Activated CD4-positive, alpha-beta T cell treated with anti-CD3 and anti-CD28 coated beads for 4 hours (primary cell): ENCODE results near the gene LTBP4.
"Not testable (repeated sequence)": the region's sequence is repeated elsewhere in the genome, so short reads cannot be mapped to it uniquely, and the experiment has no call there.

ENCODE experiments used
- DNase-seq, 2 donors: peaks; one replicate each; pipeline ENCODE4 v3.0.0-alpha.2; 2020

LTBP4 gene

DNA sequence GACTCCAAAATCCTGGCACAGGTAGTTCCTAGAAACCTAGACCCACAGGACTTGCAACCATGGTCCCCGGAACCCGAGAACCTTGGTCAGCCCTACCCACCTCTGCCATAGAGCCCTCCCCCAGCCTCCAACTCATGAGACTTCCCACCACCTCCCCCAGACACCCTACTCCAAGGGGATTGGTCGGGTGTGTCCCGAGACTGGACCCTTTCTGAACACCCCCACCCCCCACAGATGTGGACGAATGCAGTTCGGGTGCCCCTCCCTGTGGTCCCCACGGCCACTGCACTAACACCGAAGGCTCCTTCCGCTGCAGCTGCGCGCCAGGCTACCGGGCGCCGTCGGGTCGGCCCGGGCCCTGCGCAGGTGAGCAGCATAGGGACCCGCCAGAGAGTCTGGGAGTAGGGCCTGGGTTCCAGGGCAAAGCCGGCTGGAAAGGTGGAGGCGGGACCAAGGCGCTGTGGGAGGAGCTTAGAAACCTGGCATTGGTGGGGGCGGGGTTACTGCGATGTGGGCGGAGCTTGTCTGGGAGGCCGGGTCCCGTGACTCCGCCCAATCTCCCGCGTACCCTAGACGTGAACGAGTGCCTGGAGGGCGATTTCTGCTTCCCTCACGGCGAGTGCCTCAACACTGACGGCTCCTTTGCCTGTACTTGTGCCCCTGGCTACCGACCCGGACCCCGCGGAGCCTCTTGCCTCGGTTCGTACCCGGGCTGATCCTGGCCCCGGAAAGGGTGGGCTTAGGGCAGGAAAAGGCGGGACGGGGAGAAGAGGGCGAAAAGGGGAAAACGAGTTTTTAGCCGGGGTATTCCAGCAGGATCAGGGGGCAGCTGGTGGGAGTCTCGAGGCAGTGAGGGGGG lies 11.9 kb downstream of the LTBP4 start:
- peak; percentile 86 to 87 for DNase-seq

DNA sequence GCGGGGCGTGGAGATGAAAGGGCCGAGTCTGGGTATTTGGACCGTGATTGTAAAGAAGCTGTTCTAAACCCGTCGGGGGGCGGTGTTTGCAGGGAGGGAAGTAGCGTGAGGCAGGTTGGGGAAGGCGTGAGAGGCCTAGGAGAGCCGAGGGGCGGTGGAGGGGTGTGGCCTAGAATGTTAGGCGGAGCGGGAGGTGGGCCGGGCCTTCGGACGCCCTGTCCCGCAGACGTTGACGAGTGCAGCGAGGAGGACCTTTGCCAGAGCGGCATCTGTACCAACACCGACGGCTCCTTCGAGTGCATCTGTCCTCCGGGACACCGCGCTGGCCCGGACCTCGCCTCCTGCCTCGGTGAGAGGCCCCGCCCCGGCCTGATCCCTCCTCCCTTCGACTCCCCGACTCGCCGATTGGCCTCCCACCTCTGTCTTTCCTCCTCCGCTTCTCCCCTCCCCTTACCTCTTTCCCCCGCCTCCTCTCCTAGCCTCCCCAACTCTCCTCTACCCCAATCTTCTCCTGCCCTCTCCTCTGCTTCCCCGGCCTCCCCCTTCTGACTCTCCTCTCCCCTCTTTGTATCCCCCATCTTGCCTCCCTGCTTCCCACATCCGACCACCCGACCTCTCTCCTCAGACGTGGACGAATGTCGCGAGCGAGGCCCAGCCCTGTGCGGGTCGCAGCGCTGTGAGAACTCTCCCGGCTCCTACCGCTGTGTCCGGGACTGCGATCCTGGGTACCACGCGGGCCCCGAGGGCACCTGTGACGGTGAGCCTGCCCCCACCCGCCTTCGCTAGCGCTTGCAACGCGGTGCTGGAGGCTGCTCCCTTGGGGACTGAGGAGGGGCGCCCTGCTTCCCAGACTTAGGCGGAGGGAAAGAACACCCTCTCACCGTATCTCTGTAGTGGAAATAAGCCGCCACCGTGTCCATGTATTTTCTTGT lies 12.8 kb downstream of the LTBP4 start:
- peak; percentile 88 to 92 for DNase-seq

DNA sequence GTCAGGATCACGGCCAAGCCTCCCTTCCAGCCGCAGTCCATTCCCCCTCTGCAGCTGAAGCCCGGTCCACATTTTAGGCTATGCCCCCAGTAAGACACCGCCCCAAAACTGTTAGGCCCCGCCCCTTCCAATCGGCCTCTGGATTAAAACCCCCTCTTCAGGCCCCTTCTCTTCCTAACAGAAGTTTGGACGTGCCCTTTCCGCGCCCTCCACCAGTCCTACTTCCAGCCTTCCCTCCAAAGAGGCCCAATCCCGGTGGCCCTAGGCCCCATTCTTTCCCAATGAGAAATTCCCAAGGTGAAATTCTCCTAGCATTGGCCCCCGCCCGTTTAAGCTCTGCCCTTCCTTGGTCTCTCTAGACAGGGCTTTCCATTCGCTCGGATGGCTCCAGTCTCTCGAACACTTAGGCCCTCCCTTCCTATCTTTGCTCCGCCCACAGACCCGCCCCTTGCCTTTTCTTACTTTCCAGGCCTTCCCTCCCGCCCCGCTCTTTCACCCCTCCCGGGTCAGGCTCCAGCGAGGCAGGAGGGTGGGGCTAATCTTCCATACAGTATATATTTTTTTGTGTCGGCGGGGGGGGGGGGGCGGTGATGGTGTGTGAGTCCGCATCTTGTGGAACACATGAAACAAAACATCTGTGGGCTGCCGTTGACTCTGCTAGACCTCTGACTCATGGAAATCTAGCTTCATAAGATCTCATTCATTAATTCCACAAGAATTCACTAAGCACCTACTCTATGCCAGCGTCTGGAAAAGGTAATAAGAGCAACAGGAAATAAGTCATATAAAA lies 13.6 kb downstream of the LTBP4 start:
- peak; percentile 98 to 99 for DNase-seq

DNA sequence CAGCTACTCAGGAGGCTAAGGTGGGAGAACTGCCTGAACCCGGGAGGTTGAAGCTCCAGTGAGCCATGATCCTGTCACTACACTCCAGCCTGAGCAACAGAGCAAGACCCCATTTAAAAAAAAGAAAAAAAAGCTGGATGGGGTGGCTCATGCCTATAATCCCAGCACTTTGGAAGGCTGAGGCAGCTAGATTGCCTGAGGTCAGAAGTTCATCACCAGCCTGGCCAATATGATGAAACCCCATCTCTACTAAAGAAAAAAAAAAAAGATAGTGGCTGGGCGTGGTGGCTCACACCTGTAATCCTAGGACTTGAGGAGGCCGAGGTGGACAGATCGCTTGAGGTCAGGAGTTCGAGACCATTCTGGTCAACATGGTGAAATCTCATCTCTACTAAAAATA lies 15.0 kb downstream of the LTBP4 start:
- DNase-seq, result no peak

- DNase-seq, result no peak
These were observed 15.8 kb downstream of the LTBP4 start for GRCh38 chr19:40616941-40617340.

DNA sequence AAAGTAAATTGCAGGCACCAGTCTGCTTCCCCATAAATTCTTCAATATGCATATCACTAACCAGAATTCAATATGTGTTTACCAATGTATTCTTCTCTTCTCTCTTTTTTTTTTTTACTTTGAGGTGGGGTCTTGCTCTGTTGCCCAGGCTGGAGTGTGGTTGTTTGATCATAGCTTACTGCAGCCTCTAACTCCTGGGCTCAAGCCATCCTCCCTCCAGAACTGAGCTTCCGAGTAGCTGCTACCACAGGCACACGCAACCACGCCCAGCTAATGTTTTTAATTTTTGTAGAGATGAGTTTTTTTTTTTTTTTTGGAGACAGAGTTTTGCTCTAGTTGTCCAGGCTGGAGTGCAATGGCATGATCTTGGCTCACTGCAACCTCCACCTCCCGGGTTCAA lies 16.8 kb downstream of the LTBP4 start:
- no peak for DNase-seq

DNA sequence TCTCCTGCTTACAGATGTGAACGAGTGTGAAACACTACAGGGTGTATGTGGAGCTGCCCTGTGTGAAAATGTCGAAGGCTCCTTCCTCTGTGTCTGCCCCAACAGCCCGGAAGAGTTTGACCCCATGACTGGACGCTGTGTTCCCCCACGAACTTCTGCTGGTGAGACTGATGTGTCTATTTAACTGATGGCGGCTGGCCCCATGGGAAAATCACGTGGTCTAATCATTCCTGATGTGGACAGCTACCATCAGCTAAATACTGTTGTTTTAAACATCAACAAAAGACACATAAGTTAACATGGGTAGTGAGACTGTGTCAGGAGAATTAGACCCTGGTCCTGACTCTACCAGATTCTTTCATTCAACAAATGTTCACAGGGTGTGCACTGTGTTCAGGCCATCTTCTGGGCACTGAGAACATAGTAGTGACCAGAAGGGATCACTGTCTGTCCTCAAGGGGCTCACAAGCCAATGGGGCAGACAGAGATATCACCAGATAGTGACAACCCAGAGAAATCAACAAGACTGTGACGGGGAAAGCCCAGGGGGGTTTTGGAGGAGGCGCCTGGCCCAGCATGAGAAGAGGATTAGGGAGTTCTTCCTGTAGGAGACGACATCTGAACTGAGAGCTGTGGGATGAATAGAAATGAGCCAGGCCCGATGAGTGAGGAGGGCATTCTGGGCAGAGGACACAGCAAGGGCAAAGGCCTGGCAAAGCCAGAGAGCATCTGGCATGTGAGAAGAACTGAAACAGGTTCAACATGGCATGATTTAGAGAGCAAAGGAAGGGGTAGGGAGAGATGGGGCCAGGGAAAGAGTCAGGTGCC lies 18.4 kb downstream of the LTBP4 start:
- no peak for DNase-seq

DNA sequence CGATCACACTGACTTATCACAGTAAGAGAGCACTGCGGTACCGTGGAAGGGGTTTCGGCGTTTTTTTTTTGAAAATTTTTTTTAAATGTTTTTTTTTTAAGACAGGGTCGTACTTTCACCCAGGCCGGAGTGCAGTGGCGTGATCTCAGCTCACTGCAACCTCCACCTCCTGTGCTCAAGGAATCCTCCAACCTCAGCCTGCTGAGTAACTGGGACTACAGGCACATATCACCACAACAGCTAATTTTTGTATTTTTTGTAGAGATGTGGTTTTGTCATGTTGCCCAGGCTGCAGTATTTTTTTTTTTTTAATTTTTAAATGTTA lies 19.0 kb downstream of the LTBP4 start:
- DNase-seq, result no peak

GRCh38 chr19:40621283-40621682 lies 20.1 kb downstream of the LTBP4 start:
- DNase-seq, result no peak

GRCh38 chr19:40621966-40622772 lies 21.0 kb downstream of the LTBP4 start:
- DNase-seq, result no peak

DNA sequence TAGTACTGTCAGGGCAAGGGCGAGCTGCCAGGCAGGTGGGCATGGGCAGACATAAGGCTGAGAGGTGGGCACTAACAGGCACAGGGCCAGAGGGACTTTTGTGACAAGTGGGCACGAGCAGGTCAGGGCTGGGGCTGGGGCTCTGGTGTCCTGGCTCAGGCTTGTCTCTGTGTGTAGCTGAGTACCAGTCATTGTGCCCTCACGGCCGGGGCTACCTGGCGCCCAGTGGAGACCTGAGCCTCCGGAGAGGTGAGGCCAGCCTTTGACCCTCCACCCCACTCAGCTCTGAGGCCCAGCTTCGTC lies 21.6 kb downstream of the LTBP4 start:
- no peak for DNase-seq

GRCh38 chr19:40623403-40624251 lies 22.5 kb downstream of the LTBP4 start:
- DNase-seq, result no peak

DNA sequence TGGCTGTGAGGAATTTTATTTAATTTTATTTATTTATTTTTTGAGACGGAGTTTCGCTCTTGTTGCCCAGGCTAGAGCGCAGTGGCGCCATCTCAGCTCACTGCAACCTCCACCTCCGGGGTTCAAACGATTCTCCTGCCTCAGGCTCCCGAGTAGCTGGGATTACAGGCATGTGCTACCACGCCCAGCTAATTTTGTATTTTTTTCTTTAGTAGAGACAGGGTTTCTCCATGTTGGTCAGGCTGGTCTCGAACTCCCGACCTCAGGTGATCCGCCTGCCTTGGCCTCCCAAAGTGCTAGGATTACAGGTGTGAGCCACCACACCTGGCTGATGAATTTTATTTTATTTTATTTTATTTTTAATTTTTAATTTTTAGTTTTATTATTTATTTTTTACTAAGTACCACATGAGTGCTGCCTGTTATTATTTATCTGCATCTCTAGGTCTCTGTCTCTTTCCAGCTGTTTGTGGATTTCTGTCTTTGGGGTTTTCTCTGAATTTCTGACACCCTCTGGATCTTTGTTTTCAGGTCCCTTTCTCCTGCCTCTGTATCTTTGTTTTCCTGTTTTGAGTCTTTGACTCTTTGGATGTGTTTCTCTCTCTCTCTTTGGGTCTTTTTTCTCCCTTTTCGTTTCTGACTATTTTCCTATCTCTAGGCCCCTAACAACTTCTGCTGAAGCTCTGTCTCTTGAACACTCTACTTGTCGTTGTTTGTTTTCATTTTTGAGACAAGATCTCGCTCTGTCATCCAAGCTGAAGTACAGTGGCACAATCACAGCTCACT lies 23.4 kb downstream of the LTBP4 start:
- not testable (repeated sequence) for DNase-seq

DNA sequence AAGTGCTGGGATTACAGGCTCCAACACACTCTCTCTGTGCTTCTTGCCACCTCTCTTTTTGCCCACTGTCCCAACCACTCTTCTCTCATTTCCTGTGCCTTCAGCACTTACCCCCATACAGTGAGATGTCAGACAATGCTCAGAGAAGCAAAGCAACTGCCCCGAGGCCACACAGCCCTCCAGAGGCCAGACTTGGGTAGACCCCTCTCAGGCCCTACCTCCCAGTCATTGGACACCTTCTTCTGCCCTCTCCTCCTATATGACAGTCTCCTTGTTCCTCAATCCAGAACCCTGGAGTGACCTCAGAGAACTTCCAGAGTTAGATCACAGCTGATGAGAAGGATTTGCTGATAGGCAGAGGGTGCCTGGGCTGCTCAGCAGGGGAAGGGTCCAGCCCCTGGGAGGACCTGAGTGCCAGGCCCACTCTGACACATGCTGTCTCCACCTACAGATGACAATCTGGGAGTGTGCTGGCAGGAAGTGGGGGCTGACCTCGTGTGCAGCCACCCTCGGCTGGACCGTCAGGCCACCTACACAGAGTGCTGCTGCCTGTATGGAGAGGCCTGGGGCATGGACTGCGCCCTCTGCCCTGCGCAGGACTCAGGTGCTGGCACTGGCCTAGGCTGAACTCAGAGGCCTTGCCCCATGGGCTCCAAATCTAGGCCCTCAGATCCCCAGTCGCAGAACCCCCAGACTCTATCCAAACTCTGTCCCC lies 24.4 kb downstream of the LTBP4 start:
- no peak for DNase-seq

DNA sequence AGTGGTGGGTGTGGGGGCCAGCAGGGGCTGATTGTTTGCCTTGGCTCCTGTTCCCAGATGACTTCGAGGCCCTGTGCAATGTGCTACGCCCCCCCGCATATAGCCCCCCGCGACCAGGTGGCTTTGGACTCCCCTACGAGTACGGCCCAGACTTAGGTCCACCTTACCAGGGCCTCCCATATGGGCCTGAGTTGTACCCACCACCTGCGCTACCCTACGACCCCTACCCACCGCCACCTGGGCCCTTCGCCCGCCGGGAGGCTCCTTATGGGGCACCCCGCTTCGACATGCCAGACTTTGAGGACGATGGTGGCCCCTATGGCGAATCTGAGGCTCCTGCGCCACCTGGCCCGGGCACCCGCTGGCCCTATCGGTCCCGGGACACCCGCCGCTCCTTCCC lies 25.7 kb downstream of the LTBP4 start:
- no peak for DNase-seq

DNA sequence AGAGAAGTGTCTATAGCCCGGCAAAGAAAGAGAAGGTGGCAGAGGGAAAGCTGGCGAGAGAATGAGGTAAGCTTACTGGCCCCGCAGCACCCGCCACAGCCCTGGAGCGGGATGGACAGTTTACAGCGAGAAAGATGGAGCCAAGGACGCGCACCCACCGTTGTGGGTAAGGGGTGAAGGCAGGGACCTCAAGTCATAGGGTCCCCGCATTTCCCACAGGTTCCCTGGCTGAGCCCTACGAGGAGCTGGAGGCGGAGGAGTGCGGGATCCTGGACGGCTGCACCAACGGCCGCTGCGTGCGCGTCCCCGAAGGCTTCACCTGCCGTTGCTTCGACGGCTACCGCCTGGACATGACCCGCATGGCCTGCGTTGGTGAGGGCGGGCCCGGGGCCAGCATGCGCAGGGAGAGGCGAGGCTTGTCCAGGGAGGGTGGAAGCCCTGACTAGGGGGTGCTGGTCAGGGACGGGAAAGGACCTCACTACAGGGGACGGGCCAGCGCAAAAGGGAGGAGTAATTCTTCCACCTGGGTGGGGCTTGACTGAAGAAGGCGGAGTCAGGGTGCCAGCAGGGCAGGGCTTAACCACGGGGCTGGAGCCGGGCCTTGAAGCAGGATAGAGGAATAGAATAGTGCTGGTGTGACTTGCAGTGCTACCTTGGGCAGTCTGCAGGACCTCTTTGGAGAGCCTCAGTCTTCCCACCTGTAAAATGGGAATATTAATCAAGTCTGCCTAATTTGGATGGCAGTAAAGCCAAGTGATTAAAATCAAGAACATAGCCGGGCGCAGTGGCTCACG lies 26.5 kb downstream of the LTBP4 start:
- DNase-seq, result no peak

DNA sequence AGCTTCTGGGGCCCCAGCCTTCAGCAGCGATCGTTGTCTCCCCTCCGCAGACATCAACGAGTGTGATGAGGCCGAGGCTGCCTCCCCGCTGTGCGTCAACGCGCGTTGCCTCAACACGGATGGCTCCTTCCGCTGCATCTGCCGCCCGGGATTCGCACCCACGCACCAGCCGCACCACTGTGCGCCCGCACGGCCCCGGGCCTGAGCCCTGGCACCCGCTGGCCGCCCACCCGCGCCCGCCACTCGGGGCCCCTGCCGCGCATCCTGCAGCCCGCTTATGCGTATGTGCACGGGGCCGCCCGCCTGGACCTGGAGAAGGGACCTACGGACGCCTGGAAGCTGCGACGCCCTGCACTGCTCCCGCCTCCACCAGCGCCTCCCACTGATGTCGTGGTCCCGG lies 28.2 kb downstream of the LTBP4 start:
- no peak for DNase-seq

DNA sequence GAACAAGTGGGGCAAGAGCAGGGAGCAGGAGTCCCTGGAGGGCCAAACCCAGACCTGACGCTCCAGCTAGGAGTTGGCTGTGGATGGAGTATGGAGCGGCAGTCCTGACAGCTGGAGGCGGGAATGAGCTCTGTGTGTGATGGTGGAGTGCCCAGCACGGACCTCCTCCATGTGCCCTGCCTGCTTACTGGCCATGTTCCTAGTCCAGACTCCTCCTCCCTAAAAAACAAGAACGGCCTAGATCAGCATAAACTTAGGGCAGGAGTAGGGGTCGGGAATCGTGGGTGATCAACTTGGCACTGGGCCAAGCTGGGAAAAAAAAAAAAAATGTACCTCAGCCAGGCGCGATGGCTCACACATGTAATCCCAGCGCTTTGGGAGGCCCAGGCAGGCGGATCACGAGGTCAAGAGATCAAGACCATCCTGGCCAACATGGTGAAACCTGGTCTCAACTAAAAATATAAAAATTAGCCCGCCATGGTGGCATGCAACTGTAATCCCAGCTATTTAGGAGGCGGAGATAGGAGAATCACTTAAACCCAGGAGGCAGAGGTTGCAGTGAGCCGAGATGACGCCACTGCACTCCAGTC lies 29.5 kb downstream of the LTBP4 start:
- no peak for DNase-seq
